ENCODE measurements around the gene KIAA1614.

The KIAA1614 gene

DNA sequence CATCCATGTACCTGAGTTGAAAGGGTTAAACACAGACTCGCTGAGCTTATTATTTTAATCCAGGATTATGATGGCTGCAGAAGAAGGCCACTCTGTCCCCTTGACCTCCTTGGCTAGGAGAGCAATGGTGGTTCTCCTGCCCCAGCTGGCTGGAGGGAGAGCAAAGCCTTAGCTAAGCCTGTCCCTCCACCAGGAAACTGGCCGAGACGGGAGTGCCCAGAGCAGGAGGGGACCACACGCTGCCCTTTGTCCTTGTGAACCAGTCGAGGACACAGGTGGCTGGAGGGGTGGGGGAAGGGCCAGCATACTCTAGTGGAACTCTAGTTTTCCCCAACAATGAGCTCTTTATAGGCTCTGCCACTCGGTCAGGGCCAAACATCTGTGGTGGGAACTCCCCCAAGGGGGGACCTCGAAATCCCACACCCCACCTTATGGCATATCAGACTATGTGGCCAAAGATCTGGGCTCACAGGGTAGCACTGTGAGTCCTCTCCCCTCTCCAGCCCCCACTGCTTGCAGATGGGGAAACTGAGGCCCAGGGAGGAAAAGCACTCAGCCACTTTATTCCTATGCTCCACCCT, 12.9 kb downstream of the KIAA1614 start:
- TF ChIP-seq ZNF274 (IDR thresholded peaks at IDR 0.05; ENCODE audit: low read depth, low read length) = no peak
- H3K4me3 ChIP-seq (ENCODE audit: low read length) = no peak overlapping the region

- no peak for TF ChIP-seq ZNF274 (IDR thresholded peaks at IDR 0.05; ENCODE audit: low read depth, low read length)
- no peak overlapping the region for H3K4me3 ChIP-seq (ENCODE audit: low read length)
These were observed 13.7 kb downstream of the KIAA1614 start for GRCh38 chr1:180926164-180926981.

DNA sequence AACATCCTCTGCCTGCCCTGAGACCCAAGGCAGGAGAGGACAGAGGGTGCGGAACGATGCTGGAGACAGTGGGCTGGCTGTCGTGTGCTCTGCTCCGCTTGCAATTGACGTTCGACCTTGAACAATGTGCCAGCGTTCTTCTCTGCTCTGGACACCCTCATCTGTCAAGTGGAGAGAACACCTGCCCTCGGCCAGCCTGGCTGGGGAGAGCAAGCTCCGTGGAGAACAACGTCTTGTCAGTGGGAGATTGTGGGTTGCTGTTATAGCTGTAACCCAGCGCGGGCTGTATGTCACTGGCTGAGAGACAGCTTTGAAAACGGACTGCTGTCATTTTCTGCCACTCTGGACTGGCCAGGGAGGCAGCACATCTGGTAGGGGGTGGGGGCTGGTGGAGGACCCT, 14.7 kb downstream of the KIAA1614 start:
- TF ChIP-seq ZNF274 (IDR thresholded peaks at IDR 0.05; ENCODE audit: low read depth, low read length) = no peak
- H3K4me3 ChIP-seq (ENCODE audit: low read length) = no peak overlapping the region

DNA sequence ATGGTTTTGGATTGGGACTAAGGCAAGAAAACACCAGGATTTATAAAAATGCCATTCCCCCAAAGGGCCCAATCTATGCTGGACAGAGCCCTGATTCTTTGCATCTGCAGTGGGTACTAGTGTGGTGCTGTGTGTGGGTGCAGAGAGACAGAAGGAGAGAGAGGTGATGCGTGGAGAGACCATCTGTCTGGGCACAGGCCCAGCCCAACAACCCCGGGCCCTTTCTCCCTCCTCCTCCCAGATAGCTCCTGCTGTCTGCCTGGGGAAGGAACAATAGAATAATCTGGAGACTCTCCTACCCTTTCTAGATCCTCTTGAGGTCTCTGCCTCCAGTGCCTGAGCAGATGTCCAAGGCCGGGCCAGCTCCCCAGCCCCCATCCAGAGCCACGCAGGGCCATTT, 15.1 kb downstream of the KIAA1614 start:
- TF ChIP-seq ZNF274 (IDR thresholded peaks at IDR 0.05; ENCODE audit: low read depth, low read length) = no peak
- H3K4me3 ChIP-seq (ENCODE audit: low read length) = no peak overlapping the region

DNA sequence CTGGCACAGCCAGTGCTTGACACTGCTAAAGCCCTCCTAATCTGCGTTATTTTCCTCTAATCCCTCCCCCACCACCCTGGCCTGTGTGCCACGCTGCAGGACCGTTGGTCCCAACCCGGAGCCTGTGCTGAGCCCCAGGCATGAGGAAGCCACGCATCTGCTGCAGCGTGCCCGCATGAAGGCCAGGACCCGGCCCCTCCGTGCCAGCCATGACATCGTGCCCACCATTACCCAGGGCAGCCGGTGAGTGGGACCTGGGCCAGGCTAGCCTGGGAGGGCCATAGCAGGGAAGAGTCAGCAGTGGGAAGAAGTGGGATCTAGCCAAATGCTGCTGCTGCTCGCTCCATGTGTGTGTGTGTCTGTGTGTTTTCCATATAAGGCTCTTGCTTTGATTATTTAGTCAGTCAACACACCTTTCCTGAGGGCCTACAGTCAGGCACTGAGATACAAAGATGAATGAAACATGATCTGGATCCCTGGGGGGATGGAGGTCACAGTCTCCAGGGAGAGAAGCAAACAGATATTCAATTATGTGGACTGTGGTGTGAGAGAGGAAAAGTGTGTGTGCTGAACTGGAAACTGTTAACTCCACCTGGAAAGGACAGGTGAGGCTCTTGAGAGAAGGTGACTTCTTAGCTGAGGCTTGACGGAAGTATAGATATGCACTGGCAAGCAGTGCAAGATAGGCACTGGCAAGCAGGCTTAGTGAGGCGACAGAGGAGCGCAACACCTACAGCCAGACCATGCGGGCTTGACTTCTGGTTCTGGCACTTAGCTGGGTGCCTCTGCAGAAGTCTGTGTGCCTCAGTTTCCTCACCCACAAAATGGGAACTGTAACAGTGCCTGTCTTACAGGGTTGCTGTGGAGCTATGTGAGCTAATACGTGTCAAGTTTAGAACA, 15.9 kb downstream of the KIAA1614 start:
- TF ChIP-seq ZNF274 (IDR thresholded peaks at IDR 0.05; ENCODE audit: low read depth, low read length) = no peak
- H3K4me3 ChIP-seq (ENCODE audit: low read length) = no peak overlapping the region

DNA sequence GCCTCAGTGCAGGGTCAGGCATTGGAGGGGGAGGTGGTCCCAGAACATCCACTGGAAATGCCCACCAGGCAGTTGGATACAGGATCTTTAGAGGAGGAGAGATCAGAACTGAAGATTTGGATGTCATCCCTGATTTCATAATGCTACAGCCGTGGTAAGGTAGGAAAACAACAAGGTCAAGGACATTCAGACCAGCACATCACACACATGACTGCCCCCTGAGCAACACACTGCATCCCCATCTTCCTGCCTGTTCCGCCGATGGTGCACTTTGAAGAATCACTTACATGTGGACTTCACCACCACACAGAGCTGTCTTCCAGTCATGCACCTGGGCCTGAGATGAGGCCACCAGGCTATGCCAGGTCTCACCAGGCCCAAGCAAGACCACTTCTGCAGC, 16.7 kb downstream of the KIAA1614 start:
- TF ChIP-seq ZNF274 (IDR thresholded peaks at IDR 0.05; ENCODE audit: low read depth, low read length) = no peak
- H3K4me3 ChIP-seq (ENCODE audit: low read length) = no peak overlapping the region

GRCh38 chr1:180930687-180931086, 18.0 kb downstream of the KIAA1614 start:
- no peak for TF ChIP-seq ZNF274 (IDR thresholded peaks at IDR 0.05; ENCODE audit: low read depth, low read length)
- no peak overlapping the region for H3K4me3 ChIP-seq (ENCODE audit: low read length)

- H3K4me3 ChIP-seq (ENCODE audit: low read length) = no peak overlapping the region
- TF ChIP-seq ZNF274 (IDR thresholded peaks at IDR 0.05; ENCODE audit: low read depth, low read length) = no peak
These were observed 18.8 kb downstream of the KIAA1614 start for GRCh38 chr1:180931529-180931928.

DNA sequence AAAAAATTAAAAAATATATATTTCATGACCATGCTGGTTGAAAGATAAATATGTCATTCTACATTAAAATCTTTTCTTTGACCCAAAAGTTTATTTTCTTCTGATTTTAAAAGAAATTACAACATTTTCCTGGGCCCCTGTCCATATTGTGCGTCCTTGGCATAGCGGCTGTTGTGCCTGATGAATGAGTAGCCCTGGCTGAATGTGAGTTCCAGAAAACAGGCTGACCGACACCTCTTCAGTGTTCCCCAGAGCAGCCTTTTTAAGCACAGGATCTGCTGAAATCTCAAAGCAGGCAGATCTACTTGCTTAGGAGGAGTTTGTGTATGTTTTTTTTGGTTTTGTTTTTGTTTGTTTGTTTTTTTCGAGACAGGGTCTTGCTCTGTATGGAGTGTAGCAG, 19.7 kb downstream of the KIAA1614 start:
- H3K4me3 ChIP-seq (ENCODE audit: low read length) = no peak overlapping the region
- no peak for TF ChIP-seq ZNF274 (IDR thresholded peaks at IDR 0.05; ENCODE audit: low read depth, low read length)

- no peak for TF ChIP-seq ZNF274 (IDR thresholded peaks at IDR 0.05; ENCODE audit: low read depth, low read length)
- no peak overlapping the region for H3K4me3 ChIP-seq (ENCODE audit: low read length)
These were observed 20.4 kb downstream of the KIAA1614 start for GRCh38 chr1:180933141-180933540.

- no peak overlapping the region; the same call in 1 of the 2 replicates for H3K4me3 ChIP-seq (ENCODE audit: low read length)
- no peak for TF ChIP-seq ZNF274 (IDR thresholded peaks at IDR 0.05; ENCODE audit: low read depth, low read length)
These were observed 21.9 kb downstream of the KIAA1614 start for GRCh38 chr1:180934563-180934962.

- H3K4me3 ChIP-seq (ENCODE audit: low read length) = no peak overlapping the region
- no peak for TF ChIP-seq ZNF274 (IDR thresholded peaks at IDR 0.05; ENCODE audit: low read depth, low read length)
These were observed 22.8 kb downstream of the KIAA1614 start for GRCh38 chr1:180935326-180936109.

DNA sequence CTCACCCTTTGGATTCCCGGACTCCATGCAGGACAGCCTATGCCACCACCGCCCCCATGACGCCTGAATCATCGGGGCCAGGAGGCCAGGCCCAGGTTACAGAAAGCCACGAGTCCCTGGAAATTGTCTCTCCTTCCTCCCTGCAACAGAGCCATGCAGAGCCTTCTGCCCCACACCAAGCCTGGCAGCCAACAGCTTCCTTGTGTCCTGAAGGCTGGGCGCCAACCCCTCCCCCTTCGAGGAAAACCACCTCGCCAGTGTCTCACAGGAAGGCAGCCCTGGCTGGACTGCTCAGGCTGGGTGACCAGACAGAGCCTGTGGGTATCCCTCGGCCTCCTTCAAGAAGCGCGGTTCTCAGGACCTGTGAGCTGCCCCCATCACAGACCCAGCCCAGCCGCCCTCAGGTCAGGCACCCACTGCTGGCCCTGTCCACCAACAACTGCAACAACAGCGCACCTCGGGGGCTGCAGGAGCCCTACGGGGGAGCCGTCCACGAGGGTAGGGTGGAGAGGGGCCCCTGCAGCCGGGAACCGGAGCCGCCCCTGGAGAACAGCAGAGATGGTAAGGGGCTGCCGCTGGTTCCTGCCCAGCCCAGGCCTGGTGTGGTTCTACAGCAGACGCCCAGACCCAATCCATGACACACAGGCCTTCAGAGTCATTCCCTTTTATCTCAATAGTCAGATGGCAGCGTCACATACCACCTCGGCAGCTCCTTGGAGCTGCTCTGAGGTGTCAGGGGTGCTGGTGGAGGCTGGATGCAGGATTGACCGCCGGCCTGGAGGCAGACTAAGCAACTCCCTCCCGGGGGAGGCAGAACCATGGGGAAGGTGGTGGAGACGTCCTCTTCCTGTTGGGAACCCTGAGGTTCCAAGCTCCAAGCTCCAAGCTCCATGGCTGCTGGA, 23.7 kb downstream of the KIAA1614 start:
- H3K4me3 ChIP-seq (ENCODE audit: low read length) = no peak overlapping the region
- no peak for TF ChIP-seq ZNF274 (IDR thresholded peaks at IDR 0.05; ENCODE audit: low read depth, low read length)

All from GM08714 (cell line).